ENCODE measurements around the gene PKN1. TPM values are rescaled to one million over a fixed set of nuclear protein-coding genes. Genes with fewer than 3 reads are reported as not detected.

The PKN1 gene
- total and polyA plus RNA-seq, 9 of the 15 experiments (the other 6 are each of a cell fraction or from before 2014, with no cell fraction given) = 0.30 to 228 (median 77.5) TPM

DNA sequence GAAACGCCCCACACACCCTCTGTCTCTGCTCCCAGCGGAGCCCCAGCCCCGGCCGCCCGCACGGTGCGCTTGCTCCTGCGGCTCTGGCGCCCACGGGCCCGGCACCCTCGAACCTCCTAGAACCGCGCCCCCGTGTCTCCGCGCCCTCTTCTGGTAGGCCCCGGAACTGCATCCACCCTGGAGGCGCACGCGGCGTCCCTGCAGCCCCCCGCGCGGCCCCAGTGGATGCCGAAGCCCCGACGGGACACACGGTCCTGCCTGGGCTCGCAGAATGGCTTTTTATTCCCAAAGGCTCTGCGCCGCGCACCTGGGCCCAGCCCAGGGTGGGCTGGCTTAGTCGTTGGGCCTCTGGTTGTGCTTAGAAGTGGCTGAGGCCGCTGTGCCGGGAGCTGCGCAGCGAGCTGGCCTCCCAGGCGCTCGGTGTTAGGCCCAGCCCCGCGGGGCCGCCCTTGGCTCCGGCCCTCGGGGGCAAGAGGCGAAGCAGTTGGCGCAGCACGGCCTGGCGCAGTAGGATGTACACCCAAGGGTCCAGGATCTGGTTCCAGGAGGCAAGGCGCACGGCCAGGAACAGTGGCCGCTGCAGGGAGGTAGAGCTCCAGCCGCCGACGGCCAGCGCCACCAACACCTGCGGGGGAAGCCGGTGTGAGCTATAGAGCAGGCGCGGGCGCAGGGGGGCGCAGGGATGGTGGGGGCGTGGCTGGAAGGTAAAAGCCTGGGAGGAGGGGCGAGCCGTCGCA lies 39.3 kb downstream of the PKN1 start (continued):
- TF ChIP-seq TEAD2 (tag; IDR thresholded peaks at IDR 0.05) (no peak), SMC3 (conservative IDR thresholded peaks at IDR 0.05; ENCODE audit: insufficient read depth, low read depth, low read length) (peak; percentile 53; the same call in 1 of the 2 replicates), MTA2 (IDR thresholded peaks at IDR 0.05; ENCODE audit: low read depth) (no peak), NR4A1 (CRISPR knock-in tag; IDR thresholded peaks at IDR 0.05) (no peak), NR4A1 (tag; IDR thresholded peaks at IDR 0.05) (no peak), TEAD1 (CRISPR knock-in tag; IDR thresholded peaks at IDR 0.05) (peak in 1 of 2 experiments; percentile 47; a peak in 1 of 4 replicates), HNRNPL (IDR thresholded peaks at IDR 0.05; ENCODE audit: low read depth, low read length) (no peak), ZNF445 (CRISPR knock-in tag; IDR thresholded peaks at IDR 0.05; ENCODE audit: low read depth) (no peak), RBM14 (IDR thresholded peaks at IDR 0.05; ENCODE audit: borderline replicate concordance, insufficient read depth, low read depth, low read length) (peak; percentile 35; the same call in 1 of the 2 replicates), PHF20 (IDR thresholded peaks at IDR 0.05; ENCODE audit: partially characterized antibody) (peak; percentile 19), HLTF (IDR thresholded peaks at IDR 0.05) (no peak), POLR3G (IDR thresholded peaks at IDR 0.05; ENCODE audit: extremely low read depth, insufficient read length, insufficient replicate concordance) (no peak), BRD4 (IDR thresholded peaks at IDR 0.05) (no peak)
- TF ChIP-seq, protein P1, sequence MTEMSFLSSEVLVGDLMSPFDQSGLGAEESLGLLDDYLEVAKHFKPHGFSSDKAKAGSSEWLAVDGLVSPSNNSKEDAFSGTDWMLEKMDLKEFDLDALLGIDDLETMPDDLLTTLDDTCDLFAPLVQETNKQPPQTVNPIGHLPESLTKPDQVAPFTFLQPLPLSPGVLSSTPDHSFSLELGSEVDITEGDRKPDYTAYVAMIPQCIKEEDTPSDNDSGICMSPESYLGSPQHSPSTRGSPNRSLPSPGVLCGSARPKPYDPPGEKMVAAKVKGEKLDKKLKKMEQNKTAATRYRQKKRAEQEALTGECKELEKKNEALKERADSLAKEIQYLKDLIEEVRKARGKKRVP (CRISPR knock-in tag; IDR thresholded peaks at IDR 0.05) = peak; percentile 36; the same call in 1 of the 2 replicates
- TF ChIP-seq, protein P2, sequence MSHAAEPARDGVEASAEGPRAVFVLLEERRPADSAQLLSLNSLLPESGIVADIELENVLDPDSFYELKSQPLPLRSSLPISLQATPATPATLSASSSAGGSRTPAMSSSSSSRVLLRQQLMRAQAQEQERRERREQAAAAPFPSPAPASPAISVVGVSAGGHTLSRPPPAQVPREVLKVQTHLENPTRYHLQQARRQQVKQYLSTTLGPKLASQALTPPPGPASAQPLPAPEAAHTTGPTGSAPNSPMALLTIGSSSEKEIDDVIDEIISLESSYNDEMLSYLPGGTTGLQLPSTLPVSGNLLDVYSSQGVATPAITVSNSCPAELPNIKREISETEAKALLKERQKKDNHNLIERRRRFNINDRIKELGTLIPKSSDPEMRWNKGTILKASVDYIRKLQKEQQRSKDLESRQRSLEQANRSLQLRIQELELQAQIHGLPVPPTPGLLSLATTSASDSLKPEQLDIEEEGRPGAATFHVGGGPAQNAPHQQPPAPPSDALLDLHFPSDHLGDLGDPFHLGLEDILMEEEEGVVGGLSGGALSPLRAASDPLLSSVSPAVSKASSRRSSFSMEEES (CRISPR knock-in tag; IDR thresholded peaks at IDR 0.05) = 0 out of 2 replicates have a peak, but pooled peaks have one; percentile 4
- TF ChIP-seq, protein P3, sequence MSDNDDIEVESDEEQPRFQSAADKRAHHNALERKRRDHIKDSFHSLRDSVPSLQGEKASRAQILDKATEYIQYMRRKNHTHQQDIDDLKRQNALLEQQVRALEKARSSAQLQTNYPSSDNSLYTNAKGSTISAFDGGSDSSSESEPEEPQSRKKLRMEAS (CRISPR knock-in tag; IDR thresholded peaks at IDR 0.05) = peak; percentile 95
- TF ChIP-seq, protein P4, sequence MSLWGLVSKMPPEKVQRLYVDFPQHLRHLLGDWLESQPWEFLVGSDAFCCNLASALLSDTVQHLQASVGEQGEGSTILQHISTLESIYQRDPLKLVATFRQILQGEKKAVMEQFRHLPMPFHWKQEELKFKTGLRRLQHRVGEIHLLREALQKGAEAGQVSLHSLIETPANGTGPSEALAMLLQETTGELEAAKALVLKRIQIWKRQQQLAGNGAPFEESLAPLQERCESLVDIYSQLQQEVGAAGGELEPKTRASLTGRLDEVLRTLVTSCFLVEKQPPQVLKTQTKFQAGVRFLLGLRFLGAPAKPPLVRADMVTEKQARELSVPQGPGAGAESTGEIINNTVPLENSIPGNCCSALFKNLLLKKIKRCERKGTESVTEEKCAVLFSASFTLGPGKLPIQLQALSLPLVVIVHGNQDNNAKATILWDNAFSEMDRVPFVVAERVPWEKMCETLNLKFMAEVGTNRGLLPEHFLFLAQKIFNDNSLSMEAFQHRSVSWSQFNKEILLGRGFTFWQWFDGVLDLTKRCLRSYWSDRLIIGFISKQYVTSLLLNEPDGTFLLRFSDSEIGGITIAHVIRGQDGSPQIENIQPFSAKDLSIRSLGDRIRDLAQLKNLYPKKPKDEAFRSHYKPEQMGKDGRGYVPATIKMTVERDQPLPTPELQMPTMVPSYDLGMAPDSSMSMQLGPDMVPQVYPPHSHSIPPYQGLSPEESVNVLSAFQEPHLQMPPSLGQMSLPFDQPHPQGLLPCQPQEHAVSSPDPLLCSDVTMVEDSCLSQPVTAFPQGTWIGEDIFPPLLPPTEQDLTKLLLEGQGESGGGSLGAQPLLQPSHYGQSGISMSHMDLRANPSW (CRISPR knock-in tag; IDR thresholded peaks at IDR 0.05) = 0 out of 2 replicates have a peak, but pooled peaks have one; percentile 43
